Stimulated activated CD8-positive, alpha-beta memory T cell treated with anti-CD3 and anti-CD28 coated beads, Interleukin-15, amount 100 ng/mL, for 48 hours (primary cell): ENCODE measurements around the gene HDDC3.
A peak's percentile ranks its signal among the peaks of the same experiment; 100 is the strongest.
"Not testable (repeated sequence)": the region's sequence is repeated elsewhere in the genome, so short reads cannot be mapped to it uniquely, and the experiment has no call there.

ENCODE experiments used
- DNase-seq, 2 donors: peaks; one replicate each; pipeline ENCODE4 v3.0.0-alpha.2; 2020; ENCODE audit warnings: low read depth in 2 of 2

HDDC3 gene

DNA sequence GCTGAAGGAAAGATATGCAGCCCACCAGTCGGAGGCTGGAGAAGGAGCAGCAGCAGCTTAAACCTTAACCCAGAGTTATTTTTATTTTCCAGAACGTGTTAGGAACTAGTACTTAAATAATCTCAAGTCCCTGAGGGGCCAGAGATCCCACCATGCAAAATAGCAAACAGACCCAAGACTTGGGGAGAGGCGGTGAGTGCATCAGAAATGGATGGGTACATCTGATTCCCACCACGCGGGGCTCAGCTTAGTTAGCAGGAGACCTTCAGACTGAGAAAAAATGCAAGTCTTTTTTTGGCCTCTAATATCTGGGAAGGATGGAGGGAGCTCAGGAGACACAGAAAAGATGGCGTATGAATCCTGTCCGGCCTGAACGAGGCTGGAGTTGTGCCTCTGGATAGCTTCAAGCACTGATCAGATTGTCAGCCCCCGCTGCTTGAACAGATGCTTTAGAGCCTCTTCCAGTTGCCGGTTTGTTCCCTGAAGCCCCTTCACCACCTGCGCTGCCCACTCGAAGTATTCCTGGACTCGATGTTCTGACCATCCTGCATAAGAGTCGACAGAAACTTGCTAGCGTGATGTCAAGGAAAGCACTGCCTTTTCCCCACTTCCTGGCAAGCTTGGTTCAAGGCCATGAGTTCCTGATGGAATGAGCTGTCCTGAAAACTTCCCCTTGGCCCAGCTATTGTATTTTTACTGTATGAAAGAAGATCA lies 1.3 kb downstream of the HDDC3 start:
- no peak for DNase-seq

DNA sequence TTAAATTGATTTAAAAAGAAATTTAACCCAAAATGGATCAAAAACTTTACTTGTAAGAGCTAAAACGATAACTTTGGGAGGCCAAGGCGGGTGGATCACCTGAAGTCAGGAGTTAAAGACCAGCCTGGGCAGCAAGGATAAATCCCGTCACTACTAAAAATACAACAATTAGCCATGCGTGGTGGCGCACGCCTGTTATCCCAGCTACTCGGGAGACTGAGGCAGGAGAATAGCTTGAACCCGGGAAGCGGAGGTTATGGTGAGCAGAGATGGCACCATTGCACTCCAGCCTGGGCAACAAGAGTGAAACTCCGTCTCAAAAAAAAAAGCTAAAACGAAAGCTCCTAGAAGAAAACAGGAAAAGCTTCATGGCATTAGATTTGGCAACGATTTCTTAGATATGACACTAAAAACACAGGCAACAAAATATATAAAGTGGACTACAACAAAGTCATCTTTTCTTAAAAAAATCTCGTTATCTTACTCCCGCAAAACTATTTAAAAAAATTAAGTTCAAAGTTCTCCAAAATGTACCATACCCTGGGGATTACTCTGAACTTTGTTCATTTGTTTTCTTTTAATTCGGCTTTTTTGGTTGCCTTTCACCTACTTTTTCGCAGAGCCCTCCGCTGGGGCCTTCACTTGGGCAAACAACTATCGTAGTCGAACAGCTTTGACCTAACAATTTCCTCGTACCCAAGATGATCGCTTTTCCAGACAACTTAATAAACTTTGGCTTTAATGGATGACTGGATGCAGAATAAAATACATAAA lies 2.9 kb downstream of the HDDC3 start:
- DNase-seq: no peak

DNA sequence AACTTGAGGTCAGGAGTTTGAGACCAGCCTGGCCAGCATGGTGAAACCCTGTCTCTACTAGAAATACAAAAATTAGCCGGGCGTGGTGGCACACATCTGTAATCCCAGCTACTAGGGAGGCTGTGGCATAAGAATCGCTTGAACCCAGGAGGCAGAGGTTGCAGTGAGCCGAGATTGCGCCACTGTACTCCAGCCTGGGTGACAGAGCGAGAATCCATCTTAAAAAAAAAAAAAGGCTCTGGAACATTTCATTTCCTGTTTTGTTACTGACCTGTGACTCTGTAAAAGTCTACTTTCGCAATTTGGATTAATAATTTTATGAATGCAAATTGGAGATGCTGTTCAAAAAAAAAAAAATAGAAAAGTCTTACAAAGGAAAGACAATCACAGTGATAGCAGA lies 4.2 kb downstream of the HDDC3 start:
- DNase-seq: not testable (repeated sequence)

DNA sequence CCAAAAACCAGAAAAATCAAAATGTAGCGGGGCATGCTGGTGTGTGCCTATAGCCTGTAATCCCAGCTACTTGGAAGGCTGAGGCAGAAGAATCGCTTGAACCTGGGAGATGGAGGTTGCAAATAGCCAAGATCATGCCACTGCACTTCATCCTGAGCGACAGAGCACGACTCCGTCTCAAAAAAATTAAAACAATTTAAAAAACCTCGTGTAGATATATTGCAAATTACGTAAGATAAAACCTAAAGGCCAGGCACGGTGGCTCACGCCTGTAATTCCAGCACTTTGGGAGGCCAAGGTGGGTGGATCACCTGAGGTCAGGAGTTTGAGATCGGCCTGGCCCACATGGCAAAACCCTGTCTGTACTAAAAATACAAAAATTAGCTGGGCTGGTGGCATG lies 5.6 kb downstream of the HDDC3 start:
- not testable (repeated sequence) for DNase-seq

DNA sequence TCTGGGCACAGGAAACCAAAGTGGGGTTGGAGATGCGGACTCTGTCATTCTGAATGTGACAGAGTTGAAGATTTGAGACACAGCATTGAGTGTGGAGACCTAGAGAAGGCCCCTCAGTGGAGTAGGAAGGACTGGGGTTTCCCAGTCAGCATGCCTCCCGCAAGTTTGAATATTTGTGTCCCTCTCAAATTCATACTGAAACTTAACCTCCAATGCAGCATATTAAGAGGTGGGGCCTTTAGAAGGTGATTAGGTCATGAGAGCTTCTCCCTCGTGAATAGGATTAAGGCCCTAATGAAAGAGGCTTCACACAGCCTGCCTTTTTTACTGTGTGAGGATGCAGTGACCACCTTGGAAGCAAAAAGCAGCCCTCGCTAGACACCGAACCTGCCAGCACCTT lies 8.0 kb downstream of the HDDC3 start:
- no peak for DNase-seq

DNA sequence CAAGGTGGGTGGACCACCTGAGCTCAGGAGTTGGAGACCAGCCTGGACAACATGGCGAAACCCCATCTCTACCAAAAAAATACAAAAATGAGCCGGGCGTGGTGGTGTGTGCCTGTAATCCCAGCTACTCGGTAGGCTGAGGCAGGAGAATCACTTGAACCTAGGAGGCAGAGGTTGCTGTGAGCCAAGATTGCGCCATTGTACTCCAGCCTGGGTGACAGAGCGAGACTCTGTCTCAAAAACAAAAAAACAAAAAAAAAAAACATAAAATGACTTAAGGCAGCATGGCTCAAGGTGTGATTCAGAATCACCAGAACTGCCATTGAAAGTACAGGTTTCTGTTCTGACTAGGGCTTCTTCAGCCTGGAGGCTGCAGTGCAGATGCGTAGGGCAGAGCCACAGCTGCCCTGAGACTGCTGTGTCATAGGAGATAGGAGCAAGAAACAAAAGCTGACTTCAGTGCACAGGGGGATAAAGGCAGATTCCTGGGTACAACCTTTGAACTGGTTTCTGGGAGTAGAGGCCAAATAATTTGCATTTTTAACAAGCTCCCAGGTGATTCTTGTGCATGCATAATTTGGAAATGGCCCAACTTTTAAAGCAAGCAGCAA lies 9.5 kb downstream of the HDDC3 start:
- peak in 1 of 2 donors; percentile 37 for DNase-seq

DNA sequence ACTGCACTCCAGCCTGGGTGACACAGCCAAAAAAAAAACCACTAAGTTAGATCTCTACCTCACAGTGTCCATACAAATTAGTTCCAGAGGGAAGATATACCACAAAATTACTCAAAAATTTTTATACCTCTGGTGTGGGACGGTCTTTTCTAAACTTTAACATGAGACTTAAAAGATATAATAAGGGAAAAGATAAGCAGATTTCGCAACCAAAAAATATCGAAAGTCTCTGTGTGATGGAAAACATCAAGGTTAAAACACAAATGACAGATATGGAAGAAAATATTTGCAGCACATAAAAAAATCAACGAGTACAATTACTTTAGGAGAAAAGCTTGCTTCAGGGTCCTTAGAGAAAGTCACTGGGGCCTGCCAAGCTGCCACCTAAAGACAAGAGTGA lies 10.5 kb downstream of the HDDC3 start:
- no peak for DNase-seq

DNA sequence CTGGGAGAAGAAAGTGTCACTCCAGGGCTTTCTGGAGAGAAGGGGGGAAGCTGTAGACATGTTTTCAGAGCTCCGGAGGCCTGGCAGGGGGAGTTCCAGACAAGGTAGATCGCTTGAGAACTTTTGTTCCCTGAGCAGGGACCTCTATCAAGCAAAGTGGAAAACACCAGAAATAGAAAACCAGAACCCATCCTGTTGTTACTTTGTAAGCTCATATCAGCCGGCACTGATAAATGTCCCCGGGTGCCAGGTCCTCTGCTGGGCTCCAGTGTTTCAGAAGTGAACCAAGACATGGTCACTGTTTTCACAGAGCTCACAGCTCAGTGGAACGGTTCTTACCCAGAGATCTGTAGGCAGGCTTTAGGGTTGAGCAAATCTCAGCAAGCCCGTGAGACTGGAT lies 13.5 kb downstream of the HDDC3 start:
- DNase-seq: no peak

DNA sequence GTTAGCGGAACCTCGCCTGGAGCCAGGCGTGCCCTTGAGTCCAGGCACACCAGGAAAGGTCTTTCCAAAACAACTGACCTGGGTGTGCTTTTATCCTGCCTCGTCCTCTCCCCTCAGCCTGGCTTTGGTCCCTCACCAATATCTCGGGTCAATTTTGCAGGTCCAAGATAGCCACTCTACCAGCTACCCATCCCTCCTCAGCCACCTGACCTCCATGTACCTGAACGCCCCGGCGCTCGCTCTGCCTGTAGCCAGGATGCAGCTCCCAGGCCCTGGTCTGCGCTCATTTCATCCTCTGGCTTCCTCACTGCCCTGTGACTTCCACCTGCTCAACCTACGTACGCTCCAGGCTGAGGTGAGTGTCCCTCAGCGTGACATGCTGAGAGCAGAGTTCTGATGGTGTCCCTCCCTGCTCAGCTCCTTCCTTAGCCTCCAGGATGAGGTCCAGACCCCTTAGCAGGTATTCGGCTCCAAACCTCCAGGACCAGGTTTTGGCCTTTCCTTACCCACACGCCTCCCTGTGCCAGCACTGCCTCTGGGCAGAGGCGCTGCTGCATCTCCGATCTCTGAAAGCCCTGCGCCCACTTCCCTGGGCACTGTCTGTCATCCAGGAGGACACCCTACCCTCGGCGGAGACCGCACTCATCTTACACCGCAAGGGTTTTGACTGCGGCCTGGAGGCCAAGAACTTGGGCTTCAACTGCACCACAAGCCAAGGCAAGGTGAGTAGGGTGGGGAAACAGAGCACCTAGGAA lies 14.1 kb downstream of the HDDC3 start:
- no peak for DNase-seq

DNA sequence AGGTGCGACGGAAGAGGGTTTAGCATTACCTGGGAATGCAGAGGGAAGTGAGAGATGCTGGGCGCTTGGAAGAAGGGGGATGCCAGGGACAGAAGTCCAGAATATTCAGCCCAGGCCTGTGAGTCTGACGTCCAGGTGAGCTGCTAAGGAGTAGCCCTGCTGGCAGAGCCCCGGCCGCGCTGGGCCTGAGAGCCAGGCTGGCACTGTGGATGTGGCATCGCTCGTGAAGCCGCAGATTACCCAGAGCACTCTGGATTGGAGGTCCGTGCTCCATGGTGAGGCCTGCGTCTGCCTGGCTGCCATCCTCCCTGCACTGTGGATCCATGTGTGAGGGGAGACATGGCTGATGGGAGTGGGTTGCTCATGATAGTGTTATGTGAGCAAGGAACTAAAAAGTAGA lies 14.8 kb downstream of the HDDC3 start:
- DNase-seq: no peak

DNA sequence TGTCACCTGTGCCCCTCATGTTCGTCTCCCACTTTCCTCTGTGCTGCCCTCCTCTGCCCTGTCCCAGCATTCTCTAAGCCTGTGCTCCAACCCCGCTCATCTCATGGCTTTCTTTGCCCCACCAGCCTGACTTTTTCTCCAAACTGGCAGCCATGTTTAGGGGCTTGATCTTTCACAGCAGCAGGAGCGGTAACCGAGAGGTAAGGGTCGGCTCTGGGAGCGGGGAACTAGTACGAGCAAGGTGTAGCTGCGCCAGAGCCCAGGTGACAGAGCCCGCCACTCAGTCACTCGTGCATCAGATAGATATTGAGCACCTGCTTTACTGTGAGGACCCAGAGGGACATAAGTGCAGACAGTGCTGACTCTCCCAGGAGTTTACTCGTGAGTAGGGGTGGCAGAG lies 15.9 kb downstream of the HDDC3 start:
- no peak for DNase-seq

DNA sequence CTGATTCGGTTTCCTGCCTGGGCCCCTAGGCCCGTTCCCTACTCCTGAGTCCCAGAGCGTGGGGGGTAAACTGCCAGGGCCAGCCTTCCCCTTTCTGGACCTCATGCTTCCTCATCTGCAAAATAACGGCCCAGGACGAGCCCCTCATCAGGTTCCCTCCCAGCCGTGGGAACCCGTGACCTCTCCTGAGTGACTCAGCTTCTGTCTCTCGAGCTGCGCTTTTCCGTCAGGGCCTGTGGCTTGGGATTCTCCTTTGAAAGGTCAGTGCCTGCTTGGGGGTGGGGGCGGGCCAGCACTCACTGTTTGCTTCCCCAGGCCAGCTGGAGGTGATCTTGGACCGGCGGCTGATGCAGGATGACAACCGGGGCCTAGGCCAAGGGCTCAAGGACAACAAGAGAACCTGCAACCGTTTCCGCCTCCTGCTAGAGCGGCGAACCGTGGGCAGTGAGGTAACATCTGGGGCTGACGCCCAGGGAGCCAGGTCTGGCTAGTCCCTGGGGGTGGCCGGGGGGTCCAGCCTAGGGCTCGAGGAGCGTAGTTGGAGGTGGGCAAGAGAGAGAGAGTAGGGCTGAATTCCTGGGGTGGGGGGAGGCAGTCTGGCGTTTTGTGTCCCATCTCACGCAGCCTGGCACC lies 16.4 kb downstream of the HDDC3 start:
- DNase-seq: no peak

DNA sequence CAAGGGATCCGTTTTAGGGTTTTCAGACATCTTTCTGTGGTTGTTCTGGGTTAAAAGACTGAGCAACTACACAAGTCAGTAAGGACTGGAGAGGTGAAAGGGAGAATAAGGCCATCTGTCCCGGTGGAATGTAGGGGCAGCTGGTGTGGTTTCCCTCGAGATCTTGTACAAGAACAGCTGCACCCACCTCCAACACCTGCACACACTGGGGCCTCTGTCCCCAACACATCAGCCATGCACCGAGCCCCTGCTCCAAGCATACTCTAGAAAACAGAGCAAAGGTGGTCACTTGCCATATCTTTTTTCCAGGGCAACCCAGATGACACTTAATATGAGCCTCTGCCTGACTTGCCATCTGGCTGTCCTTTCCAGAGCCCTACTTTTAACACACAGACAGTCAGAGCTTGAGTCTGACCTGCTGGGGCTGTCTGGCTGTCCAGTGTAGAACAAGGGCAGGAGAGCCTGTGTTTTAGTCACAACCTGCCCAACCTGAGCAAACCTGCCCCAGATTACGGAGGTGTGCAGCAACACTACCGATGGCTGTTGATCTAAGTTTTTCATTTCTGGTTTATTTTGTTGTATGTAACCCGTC lies 17.0 kb downstream of the HDDC3 start:
- no peak for DNase-seq

DNA sequence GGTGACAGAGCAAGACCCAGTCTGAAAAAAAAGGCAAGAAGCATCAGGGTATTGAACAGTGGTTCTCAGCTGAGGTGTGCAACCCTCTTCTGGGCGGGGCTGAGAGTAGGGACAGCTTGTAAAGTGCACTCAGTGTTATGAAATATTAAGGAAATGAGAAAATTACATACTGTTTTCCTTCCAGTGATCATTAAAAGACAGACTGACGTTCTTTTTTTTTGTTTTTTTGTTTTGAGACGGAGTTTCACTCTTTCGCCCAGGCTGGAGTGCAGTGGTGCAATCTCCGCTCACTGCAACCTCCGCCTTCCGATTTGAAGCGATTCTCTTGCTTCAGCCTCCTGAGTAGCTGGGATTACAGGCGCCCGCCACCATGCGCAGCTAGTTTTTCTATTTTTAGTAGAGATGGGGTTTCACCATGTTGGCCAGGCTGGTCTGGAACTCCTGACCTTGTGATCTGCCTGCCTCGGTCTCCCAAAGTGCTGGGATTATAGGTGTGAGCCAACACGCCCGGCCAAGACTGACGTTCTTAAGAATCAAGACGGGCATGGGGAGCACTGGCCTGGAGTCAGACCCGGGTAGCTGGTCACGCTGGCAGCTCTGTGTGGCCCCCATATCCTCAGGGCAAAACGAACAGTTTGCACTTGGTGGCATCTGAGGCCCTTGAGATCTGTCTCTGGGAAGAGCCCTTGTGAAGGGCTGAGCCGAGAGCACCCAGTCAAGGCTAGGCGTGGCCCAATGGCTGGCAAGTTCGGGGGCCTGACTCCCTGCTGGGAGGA lies 17.9 kb downstream of the HDDC3 start:
- no peak for DNase-seq

DNA sequence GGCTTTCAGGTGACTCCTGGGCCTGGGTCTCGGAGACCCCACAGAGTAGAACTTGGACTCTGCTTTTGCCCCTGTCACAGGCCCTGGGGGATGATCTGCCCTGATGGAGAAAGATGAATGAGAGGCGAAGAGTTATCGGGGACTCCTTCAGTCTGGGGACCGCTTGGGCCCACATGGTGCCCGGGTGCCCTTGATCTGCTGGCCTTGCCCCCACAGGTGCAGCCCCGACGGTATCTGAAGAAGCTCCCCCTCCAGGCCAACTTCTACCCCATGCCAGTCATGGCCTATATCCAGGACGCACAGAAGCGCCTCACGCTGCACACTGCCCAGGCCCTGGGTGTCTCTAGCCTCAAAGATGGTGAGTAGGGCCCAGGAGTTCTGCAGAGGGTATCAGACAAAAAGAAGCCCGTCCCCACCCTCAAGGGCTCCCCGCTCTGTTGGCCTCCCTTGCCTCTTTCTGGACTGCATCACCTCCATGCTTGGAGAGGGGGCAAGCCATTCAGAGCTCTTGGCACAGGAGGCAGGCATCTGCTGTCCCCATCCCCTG lies 18.9 kb downstream of the HDDC3 start:
- DNase-seq: no peak

DNA sequence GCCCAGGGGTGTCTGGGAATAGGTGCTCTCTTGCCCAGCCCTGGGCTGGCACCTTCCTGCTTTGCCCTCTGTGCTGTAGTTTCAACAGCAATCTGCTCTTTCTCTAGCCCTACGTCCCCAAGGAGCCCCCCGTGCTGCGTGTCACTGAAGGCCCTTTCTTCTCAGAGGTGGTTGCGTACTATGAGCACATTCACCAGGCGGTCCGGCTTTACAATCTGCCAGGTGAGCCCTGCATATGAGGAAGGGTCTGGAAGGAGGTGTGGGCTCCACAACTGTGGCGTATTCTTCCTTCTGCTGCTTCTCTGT lies 19.6 kb downstream of the HDDC3 start:
- DNase-seq: no peak

DNA sequence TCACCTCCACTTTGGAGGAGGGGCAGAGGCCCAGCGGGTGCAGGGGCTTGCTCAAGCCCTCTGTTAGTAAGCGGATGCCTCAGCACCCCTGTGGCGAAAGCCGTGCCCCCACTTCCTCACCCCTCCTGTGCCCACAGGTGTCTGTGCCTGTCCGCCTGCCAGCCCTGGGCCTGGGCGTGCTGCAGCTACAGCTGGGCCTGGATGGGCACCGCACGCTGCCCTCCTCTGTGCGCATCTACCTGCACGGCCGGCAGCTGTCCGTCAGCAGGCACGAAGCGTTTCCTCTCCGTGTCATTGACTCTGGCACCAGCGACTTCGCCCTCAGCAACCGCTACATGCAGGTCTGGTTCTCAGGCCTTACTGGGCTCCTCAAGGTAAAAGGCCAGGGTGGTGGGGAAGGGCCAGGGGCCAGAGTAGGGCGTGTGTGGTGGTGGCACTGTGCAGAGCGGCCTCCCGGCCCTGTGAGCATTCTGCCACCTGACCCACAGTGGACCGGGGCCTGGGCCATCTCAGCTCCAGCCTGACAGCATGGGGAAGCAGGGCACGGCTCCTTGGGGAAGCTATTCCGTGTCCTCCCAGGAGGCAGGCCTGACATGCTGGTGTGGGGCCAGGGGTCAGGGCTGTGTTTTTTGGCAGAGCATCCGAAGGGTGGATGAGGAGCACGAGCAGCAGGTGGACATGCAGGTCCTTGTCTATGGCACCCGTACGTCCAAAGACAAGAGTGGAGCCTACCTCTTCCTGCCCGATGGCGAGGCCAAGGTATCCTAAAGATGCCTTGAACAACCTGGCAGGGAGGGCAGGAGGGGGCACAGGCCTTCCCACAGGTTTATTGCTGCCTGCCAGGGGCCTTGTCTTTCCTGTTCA lies 20.2 kb downstream of the HDDC3 start:
- no peak for DNase-seq

DNA sequence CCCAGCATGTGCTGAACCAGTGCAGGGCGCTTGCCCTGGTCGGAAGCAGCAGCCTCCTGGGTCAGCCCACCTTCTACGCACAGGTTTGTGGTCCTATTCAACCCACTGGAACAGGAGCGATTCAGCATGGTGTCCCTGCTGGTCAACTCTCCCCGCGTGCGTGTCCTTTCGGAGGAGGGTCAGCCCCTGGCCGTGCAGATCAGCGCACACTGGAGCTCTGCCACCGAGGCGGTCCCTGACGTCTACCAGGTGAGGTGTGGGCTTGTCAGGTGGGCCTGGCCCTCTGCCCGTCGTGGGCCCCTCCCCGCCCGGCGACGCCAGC lies 21.1 kb downstream of the HDDC3 start:
- no peak for DNase-seq

DNA sequence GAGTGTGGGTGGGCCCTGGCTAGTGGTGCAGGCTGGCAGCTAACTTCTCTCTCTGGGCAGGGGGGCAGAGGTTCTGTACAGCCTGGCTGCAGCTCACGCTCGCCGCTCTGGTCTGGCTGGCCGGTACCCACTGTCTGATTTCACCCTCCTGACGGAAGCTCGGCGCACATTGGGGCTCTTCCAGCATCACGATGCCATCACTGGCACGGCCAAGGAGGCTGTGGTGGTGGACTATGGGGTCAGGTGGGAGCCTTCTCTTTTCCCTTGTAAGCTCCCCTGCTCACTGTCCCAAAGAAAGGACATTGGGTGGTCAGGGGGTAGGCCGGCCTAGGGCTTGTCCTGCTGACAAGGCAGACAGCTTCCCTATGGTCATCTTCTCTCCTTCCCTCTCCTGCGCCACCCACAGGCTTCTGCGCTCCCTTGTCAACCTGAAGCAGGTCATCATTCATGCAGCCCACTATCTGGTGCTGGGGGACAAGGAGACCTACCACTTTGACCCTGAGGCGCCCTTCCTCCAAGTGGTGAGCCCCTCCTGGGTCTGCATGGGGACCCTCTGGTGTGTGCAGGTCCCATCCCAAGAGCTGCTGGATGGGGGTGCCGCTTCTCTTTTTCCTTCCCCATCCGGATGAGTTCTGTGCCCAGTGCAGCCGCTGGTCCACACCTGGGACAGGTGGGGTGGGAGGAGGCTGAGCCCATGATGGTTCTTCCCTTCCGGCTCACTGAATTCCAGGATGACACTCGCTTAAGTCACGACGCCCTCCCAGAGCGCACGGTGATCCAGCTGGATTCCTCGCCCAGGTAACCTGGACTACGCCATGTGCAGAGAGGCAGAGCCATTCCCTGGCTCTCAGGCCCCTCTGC lies 21.7 kb downstream of the HDDC3 start:
- no peak for DNase-seq
